Activated T-cell treated with anti-CD3 and anti-CD28 coated beads, Interleukin-2, amount 50 U/mL, for 4 hours (primary cell): Measurements from ENCODE around the gene VAPA. TPM values are rescaled to one million over a fixed set of nuclear protein-coding genes. Genes with fewer than 3 reads are reported as not detected.
"Not testable (repeated sequence)": the region's sequence is repeated elsewhere in the genome, so short reads cannot be mapped to it uniquely, and the experiment has no call there.

Source experiments
- ATAC-seq, 2 donors: fragments of 200-7000 bp; cut with Tn5 transposase; one replicate each; pipeline ENCODE4 v1.10.0; 2021
- DNase-seq: peaks from one replicate; pipeline ENCODE4 v3.0.0-alpha.2; 2020
- H3K27me3 Mint-ChIP-seq: one replicate; pipeline ENCODE4 v1.8.0; 2021; ENCODE audit warnings: low read depth, mixed read lengths
- H3K36me3 Mint-ChIP-seq: one replicate; pipeline ENCODE4 v1.8.0; 2022; ENCODE audit warnings: mixed read lengths; ENCODE audit not compliant: insufficient read depth
- H3K4me1 Mint-ChIP-seq: one replicate; pipeline ENCODE4 v1.8.0; 2021; ENCODE audit warnings: low read depth, mixed read lengths
- H3K4me3 Mint-ChIP-seq: one replicate; pipeline ENCODE4 v1.8.0; 2021; ENCODE audit warnings: mild to moderate bottlenecking, moderate library complexity, mixed read lengths
- H3K9me3 Mint-ChIP-seq: one replicate; pipeline ENCODE4 v1.8.0; 2021; ENCODE audit warnings: mixed read lengths
- total RNA-seq, 3 donors: library from RNA; stranded (reverse); gene quantifications; one replicate each; pipeline ENCODE4 v1.2.1, GENCODE V29; 2021

VAPA gene
- total RNA-seq, 3 donors from 2014 or later = 220 to 245 (median 229) TPM

DNA sequence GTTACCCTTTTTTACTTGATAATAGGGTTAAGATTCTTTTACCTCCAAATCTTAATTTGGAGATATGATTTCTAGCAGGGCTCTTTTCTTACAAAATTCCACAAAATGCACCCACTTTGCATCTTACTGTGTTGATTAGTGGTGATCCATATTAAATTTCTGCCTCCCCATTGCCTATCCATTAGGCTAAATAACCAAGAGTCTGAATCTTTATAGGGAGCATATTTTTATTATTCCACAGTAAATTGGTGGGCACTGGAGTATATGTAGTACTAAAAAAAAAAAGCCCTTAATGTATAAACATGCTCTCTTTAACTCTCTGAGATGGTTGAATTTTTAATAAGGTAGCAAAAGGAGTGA lies 36.2 kb upstream of the VAPA start:
- Mint-ChIP-seq H3K4me3 (no peak overlapping the region), H3K4me1 (peaks cover 11% of the 10 kb centered on the region), H3K27me3 (peaks cover 9% of the 10 kb centered on the region), H3K9me3 (no peaks in the 10 kb centered on the region), H3K36me3 (no peaks in the 10 kb centered on the region)
- DNase-seq (no peak), ATAC-seq (no peak)

DNA sequence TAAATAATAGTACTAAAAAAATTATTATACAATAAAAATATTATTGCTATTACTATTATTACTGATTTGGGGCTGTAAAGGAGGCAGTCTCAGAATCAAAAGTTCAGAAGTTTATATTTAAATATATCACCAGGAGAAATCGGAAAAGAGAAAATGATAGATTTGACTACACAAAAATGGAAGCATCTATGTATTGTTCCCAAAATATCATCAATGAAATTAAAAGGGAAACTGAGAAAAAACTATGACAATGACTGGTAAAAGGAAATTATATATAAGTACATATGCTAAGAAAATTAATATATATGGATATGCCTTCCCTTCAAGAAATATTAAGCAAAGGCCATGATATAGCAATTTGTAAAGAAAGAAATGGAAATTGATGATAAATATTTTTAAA lies 35.7 kb upstream of the VAPA start:
- Mint-ChIP-seq H3K4me3 (no peak overlapping the region), H3K9me3 (no peaks in the 10 kb centered on the region), H3K36me3 (no peaks in the 10 kb centered on the region), H3K4me1 (peaks cover 11% of the 10 kb centered on the region), H3K27me3 (peaks cover 9% of the 10 kb centered on the region)
- ATAC-seq = no peak
- no peak for DNase-seq

DNA sequence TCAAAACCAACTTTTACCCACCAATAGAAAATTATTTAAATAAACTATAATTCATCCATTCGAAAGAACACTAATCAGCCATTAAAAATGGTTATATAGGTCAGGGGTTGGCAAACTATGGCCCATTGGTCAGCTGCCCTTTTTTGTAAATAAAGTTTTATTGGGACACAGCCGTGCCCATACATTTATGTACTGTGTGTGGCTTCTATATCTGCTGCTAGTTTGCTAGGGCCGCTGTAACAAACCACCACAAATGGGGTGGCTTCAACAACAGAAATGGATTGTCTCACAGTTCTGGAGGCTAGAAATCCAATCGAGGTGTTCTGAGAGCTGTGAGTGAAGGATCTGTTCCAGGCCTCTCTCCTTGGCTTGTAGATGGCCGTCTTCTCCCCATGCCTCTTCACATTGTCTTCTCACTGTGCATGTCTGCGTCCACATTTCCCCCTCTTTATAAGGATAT lies 35.0 kb upstream of the VAPA start:
- H3K4me1 Mint-ChIP-seq = peaks cover 11% of the 10 kb centered on the region
- no peak for ATAC-seq
- H3K9me3 Mint-ChIP-seq = no peaks in the 10 kb centered on the region
- H3K36me3 Mint-ChIP-seq = no peaks in the 10 kb centered on the region
- H3K4me3 Mint-ChIP-seq = no peak overlapping the region
- H3K27me3 Mint-ChIP-seq = peaks cover 9% of the 10 kb centered on the region
- DNase-seq = no peak

DNA sequence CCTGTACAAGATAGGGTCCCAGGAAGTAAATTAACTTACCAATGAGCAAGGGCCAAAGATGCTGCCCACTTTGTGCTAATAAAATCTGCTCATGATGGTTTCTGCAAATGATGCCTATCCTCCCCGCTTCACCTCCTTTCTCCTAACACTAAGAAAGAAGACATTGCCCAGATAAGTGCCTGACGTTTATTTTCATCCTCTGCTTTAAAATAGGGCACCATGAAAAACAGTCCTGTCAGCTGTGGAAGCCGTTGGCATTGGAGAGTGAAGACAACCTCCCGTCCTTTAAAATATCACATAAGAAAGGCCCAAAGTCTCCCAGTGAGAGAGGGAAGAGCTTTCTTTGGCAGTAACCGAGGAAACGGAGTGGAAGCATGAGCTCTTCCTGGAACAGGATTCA lies 29.7 kb upstream of the VAPA start:
- Mint-ChIP-seq H3K36me3 (no peaks in the 10 kb centered on the region), H3K4me3 (no peak overlapping the region), H3K4me1 (no peaks in the 10 kb centered on the region), H3K9me3 (no peaks in the 10 kb centered on the region), H3K27me3 (no peaks in the 10 kb centered on the region)
- ATAC-seq (no peak), DNase-seq (no peak)

DNA sequence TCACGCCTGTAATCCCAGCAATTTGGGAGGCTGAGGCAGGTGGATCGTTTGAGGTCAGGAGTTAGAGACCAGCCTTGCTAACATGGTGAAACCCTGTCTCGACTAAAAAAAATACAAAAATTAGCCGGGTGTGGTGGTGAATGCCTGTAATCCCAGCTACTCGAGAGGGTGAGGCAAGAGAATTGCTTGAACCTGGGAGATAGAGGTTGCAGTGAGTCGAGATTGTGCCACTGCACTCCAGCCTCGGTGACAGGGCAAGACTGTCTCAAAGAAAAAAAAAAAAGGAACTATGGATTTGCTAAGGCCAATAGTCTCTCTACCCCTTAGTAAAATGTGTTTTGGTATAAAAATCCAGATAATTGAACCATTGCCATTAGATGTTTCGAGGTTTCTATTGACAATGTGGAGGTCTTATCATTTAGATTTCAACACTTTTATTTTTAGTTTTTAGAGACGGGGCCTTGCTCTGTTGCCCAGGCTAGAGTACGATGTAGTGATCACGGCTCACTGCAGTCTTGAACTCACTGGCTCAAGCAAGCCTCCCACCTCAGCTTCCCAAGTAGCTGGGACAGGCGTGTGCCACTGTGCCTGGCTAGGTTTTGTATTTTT lies 29.2 kb upstream of the VAPA start:
- DNase-seq = no peak
- Mint-ChIP-seq H3K4me1 (no peaks in the 10 kb centered on the region), H3K4me3 (no peak overlapping the region), H3K27me3 (no peaks in the 10 kb centered on the region), H3K9me3 (no peaks in the 10 kb centered on the region), H3K36me3 (no peaks in the 10 kb centered on the region)
- no peak for ATAC-seq

DNA sequence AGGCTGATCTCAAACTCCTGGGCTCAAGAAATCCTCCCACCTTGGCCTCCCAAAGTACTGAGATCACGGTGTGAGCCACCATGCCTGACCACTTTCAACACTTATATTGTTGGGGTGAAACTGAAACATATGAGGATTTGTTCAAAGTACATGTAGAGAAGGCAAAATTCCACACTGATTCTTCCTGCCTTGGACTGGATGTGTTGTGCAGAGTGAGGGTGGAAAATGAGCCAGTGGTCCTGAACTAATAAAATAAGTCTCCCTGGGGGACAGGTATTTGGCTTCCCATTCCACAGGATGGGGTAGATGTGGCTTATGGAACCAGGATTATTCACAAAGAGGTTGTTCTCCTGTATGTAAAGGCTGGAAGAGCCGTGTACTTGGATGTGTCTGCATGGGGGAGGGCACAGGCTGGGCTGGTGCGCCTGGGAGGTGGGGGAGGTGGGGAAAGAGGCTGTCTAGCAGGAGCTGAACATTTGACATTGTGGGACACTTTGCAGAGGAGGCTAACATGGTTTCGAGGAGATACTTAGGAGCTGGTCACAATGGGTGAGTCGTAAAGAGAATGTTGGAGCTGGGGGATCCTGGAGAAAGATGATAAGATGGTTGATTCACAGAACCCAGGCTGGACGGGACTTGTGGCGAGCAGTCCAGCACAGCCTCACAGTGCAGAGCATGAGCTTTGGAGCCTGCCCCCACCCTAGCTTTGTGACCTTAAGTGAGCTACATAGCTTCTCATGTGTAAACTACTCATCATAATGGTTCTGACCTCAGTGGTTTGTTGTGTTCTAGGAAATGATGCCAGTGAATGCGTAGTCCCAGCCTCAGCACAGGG lies 28.4 kb upstream of the VAPA start, which contains the start of gene TXNDC2:
Gene TXNDC2, plus strand, starts transcription at position 804 of the 835 bp plus-strand sequence. CDS start 708 bp downstream, outside the sequence.
- DNase-seq = no peak
- no peaks in the 10 kb centered on the region for H3K36me3 Mint-ChIP-seq
- no peaks in the 10 kb centered on the region for H3K9me3 Mint-ChIP-seq
- ATAC-seq = no peak
- H3K4me1 Mint-ChIP-seq = no peaks in the 10 kb centered on the region
- H3K4me3 Mint-ChIP-seq = no peak within 1 kb of the TSS
- no peaks in the 10 kb centered on the region for H3K27me3 Mint-ChIP-seq

DNA sequence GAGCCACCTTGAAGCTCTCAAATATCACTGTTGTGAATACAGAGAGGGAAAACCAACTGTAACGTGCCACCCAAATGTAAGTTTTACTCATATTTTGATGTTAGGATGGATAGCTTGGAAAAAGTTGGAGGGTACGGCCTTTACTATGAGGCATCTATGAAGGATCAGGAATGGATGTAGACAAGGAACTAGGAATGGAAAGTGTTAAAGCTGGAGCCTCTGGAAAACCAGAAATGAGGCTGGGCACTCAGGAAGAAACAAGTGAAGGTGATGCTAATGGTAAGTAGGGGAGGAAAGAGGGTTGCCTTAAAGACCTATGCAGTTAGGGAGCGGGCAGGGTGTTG lies 27.8 kb upstream of the VAPA start:
- Mint-ChIP-seq H3K27me3 (no peaks in the 10 kb centered on the region), H3K4me1 (no peaks in the 10 kb centered on the region), H3K9me3 (no peaks in the 10 kb centered on the region), H3K36me3 (no peaks in the 10 kb centered on the region), H3K4me3 (no peak overlapping the region)
- no peak for ATAC-seq
- no peak for DNase-seq

DNA sequence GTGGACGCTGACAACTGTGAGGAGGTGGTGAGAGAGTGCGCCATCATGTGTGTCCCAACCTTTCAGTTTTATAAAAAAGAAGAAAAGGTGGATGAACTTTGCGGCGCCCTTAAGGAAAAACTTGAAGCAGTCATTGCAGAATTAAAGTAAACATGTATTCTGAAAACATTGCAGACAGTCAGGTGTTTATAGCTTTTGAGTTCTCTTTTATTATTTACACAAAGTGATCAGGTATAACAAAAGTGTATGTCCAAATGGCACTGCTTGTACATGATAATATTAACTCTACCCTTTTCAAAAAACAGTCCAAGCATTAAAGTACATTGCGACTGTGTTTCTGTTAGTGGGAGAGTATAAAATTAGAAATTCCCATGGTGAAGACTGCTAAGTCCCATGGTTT lies 25.8 kb upstream of the VAPA start:
- H3K9me3 Mint-ChIP-seq = no peaks in the 10 kb centered on the region
- ATAC-seq (no peak), DNase-seq (no peak)
- H3K36me3 Mint-ChIP-seq = no peaks in the 10 kb centered on the region
- H3K27me3 Mint-ChIP-seq = no peaks in the 10 kb centered on the region
- H3K4me1 Mint-ChIP-seq = no peaks in the 10 kb centered on the region
- H3K4me3 Mint-ChIP-seq = no peak overlapping the region

DNA sequence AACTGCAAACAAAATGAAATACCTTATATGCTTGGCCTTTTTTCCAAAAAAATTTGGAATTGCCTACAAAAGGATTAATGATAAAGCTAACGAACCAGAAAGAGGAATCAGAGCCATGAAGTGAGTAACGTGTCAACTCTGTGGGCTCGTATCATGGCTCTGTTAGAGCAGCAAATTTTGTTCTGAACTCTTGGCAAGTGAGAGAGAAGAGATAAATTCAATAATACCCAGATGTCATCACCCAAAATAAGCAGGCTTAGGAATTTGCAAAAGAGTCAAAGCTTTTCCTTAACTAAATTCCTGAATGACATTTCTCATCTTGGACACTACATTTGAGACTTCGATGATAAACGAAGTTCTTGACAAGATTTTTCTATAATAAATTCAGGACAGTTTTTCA lies 23.6 kb upstream of the VAPA start:
- no peak for ATAC-seq
- H3K27me3 Mint-ChIP-seq = no peaks in the 10 kb centered on the region
- no peaks in the 10 kb centered on the region for H3K36me3 Mint-ChIP-seq
- H3K4me3 Mint-ChIP-seq = no peak overlapping the region
- no peaks in the 10 kb centered on the region for H3K9me3 Mint-ChIP-seq
- no peaks in the 10 kb centered on the region for H3K4me1 Mint-ChIP-seq
- no peak for DNase-seq

DNA sequence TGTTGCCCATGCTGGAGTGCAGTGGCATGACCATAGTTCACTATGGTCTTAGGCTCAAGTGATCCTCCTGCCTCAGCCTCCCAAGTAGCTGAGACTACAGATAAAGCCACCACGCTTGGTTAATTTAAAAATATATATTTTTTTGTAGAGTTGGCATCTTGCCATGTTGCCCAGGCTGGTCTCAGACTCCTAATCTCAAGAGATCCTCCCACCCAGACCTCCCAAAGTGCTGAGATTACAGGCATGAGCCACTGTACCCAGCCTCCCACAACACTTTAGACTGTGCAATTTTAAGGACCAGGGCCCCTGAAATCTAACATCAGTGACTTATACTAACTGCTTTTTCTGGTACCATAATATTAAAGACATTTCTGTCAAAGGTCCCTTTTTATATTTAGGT lies 22.9 kb upstream of the VAPA start:
- Mint-ChIP-seq H3K4me1 (no peaks in the 10 kb centered on the region), H3K4me3 (no peak overlapping the region), H3K9me3 (no peaks in the 10 kb centered on the region), H3K36me3 (no peaks in the 10 kb centered on the region), H3K27me3 (no peaks in the 10 kb centered on the region)
- DNase-seq (no peak), ATAC-seq (no peak)

DNA sequence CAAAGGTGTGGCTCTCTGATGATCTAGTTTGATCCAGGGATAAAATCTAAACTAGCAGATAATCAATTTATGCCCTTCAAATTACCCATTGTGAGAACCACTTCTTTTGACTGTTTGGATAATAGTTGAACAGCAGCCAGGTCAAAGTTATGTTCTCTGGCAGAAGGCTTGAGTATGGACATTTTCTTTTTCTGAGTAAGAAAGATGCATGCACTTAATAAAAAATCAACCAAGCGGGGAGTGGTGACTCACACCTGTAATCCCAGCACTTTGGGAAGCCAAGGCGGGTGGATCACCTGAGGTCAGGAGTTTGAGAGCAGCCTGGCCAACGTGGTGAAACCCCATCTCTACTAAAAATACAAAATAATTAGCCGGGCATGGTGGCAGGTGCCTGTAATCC lies 22.3 kb upstream of the VAPA start:
- not testable (repeated sequence) for H3K36me3 Mint-ChIP-seq, H3K4me3 Mint-ChIP-seq, ATAC-seq, H3K9me3 Mint-ChIP-seq, H3K27me3 Mint-ChIP-seq, DNase-seq, H3K4me1 Mint-ChIP-seq

DNA sequence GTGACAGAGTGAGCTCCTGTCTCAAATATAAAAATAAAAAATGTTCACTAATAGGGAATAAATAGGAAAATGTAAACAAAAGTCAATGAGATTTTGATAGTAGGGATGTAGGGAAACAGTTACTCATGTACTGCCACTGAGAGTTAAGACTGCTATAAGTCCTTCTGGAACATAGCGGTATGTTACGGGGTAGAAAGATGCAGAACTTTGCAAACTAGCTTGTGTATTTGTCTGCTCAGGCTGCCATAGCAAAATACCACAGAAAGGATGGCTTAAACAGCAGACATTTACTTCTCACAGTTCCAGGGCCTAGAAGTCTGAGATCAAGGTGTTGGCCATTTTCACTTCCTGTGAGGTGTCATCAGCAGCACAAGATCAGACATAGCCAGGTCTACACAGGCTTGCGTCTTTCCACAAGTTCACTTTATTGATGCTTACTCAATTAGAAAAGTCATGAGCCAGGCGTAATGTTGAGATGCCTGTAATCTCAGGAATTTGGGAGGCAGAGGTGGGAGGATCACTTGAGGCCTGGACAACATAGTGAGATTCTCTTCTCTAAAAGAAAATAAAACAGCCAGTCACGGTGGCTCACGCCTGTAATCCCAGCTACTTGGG lies 19.3 kb upstream of the VAPA start:
- Mint-ChIP-seq H3K4me1 (peaks cover 2% of the 10 kb centered on the region), H3K4me3 (no peak overlapping the region), H3K36me3 (no peaks in the 10 kb centered on the region), H3K27me3 (no peaks in the 10 kb centered on the region), H3K9me3 (no peaks in the 10 kb centered on the region)
- ATAC-seq = no peak
- DNase-seq = no peak

DNA sequence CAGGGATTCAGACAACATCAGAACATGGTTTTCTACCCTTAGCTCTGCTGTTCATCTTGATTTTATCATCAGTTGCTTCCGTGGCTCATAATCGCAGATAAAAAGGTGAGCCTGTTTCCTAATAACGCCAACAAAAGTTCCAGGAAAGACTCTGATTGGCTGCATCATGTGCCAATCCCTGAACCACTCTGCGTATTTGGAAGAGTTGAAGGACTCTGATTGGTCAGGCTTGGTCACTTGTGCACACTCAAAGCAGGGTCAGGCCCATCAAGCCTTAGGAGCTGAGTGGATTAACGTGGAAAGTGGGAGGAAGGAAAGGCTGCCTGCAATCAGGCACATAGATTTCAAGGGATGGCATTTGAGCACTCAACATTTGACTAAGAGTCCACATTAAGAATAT lies 16.7 kb upstream of the VAPA start:
- Mint-ChIP-seq H3K9me3 (no peaks in the 10 kb centered on the region), H3K4me3 (no peak overlapping the region), H3K36me3 (no peaks in the 10 kb centered on the region), H3K27me3 (no peaks in the 10 kb centered on the region), H3K4me1 (peaks cover 2% of the 10 kb centered on the region)
- DNase-seq = no peak
- no peak for ATAC-seq

DNA sequence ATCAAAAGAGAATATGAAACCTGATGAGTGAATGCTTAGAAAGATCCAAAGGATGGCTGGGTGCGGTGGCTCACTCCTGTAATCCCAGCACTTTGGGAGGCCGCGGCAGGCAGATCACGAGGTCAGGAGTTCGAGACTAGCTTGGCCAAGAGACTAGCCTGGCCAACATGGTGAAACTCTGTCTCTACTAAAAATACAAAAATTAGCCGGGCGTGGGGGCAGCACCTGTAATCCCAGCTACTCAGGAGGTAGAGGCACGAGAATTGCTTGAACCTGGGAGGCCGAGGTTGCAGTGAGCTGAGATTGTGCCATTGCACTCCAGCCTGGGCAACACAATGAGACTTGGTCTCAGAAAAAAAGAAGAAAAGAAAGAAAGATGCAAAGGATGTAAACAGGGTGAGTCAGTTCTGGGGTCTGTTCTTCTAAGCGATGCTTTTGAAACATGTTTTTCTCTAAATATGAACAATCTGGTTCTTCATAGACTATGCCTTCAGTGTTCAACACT lies 16.0 kb upstream of the VAPA start:
- H3K9me3 Mint-ChIP-seq, H3K4me1 Mint-ChIP-seq, DNase-seq, ATAC-seq, H3K36me3 Mint-ChIP-seq, H3K27me3 Mint-ChIP-seq, H3K4me3 Mint-ChIP-seq: not testable (repeated sequence)
